Suprapubic skin (tissue), 4 donors: ENCODE measurements around the gene SLC25A14. TPM values are rescaled to one million over a fixed set of nuclear protein-coding genes. Genes with fewer than 3 reads are reported as not detected.
A peak's percentile ranks its signal among the peaks of the same experiment; 100 is the strongest.

Source experiments
- DNase-seq, 2 donors: peaks; one replicate each; pipeline ENCODE4 v3.0.0-alpha.2; 2019; ENCODE audit warnings: low spot score in 2 of 2
- H3K27ac ChIP-seq: fragments of 200-600 bp; sonication (generic); one replicate; pipeline ENCODE4 v1.5.1; 2019
- H3K27me3 ChIP-seq: fragments of 200-600 bp; sonication (generic); one replicate; pipeline ENCODE4 v1.5.1; 2019
- H3K36me3 ChIP-seq: fragments of 200-600 bp; sonication (generic); one replicate; pipeline ENCODE4 v1.5.1; 2019
- H3K4me1 ChIP-seq: fragments of 200-600 bp; sonication (generic); one replicate; pipeline ENCODE4 v1.5.1; 2019
- H3K4me3 ChIP-seq: fragments of 200-600 bp; sonication (generic); one replicate; pipeline ENCODE4 v1.5.1; 2019; ENCODE audit warnings: mild to moderate bottlenecking
- H3K9me3 ChIP-seq: fragments of 200-600 bp; sonication (generic); one replicate; pipeline ENCODE4 v1.5.1; 2019
- CTCF ChIP-seq, 2 donors: fragments of 200-600 bp in 1 of 2; fragments of 450-650 bp in 1 of 2; sonication (generic) in 1 of 2; IDR thresholded peaks; one replicate each; pipeline ENCODE4 v1.5.1; 2016 to 2019; ENCODE audit warnings: antibody characterized with exemption in 2 of 2, mild to moderate bottlenecking in 1 of 2, moderate library complexity in 1 of 2
- EP300 ChIP-seq: sonication (generic); formaldehyde crosslinking; IDR thresholded peaks from one replicate; pipeline ENCODE4 v1.6.1; 2017; ENCODE audit warnings: antibody characterized with exemption
- POLR2A ChIP-seq, 2 donors: fragments of 450-650 bp; IDR thresholded peaks; one replicate each; pipeline ENCODE4 v1.6.1; 2017; ENCODE audit warnings: antibody characterized with exemption in 2 of 2, mild to moderate bottlenecking in 2 of 2, moderate library complexity in 2 of 2
- POLR2AphosphoS5 ChIP-seq, 3 donors: sonication (generic); formaldehyde crosslinking; IDR thresholded peaks; one replicate each; pipeline ENCODE4 v1.6.1; 2017; ENCODE audit warnings: antibody characterized with exemption in 3 of 3
- WGBS: methylation state at CpG from one replicate; pipeline ENCODE4 v1.1.5; 2018; 5-methylcytosine and 5-hydroxymethylcytosine counted together
- total RNA-seq, 4 donors: library from RNA; depleted of rRNA; stranded (reverse); fragments of >200 nt; gene quantifications; one replicate each; pipeline ENCODE4 v1.1.0, GENCODE V29; 2016

The SLC25A14 gene
- total RNA-seq, 4 donors from 2014 or later: 11.1 to 45.8 (median 15.7) TPM

- TF ChIP-seq POLR2AphosphoS5 (IDR thresholded peaks at IDR 0.05): no peak
- TF ChIP-seq POLR2A (IDR thresholded peaks at IDR 0.05): no peak
- no peak for TF ChIP-seq CTCF (IDR thresholded peaks at IDR 0.05)
- no peak for TF ChIP-seq EP300
- H3K4me1 ChIP-seq: no peaks in the 10 kb centered on the region
- DNase-seq: no peak
- WGBS: 72% methylated on average over 4 of the region's 4 CpGs
- H3K4me3 ChIP-seq: no peak within 1 kb of the TSS
- no peaks in the 10 kb centered on the region for H3K9me3 ChIP-seq
- no peaks in the 10 kb centered on the region for H3K36me3 ChIP-seq
- no peaks in the 10 kb centered on the region for H3K27me3 ChIP-seq
- no peak within 1 kb of the TSS for H3K27ac ChIP-seq
These were observed 45.8 kb downstream of the SLC25A14 start, which contains the start of gene GPR119 for GRCh38 chrX:130385520-130385919. Gene GPR119 (minus strand): TSS chrX:130385674. CDS start chrX:130385447, 227 bp downstream.

GRCh38 chrX:130386408-130386808 lies 46.7 kb downstream of the SLC25A14 start:
- H3K4me3 ChIP-seq: no peak overlapping the region
- H3K9me3 ChIP-seq: no peaks in the 10 kb centered on the region
- DNase-seq: no peak
- H3K36me3 ChIP-seq: no peaks in the 10 kb centered on the region
- 66% methylated on average over 4 of the region's 5 CpGs for WGBS
- H3K27me3 ChIP-seq: no peaks in the 10 kb centered on the region
- TF ChIP-seq POLR2A (IDR thresholded peaks at IDR 0.05): no peak
- TF ChIP-seq CTCF (IDR thresholded peaks at IDR 0.05): no peak
- TF ChIP-seq POLR2AphosphoS5 (IDR thresholded peaks at IDR 0.05): no peak
- no peak for TF ChIP-seq EP300
- H3K27ac ChIP-seq: no peak overlapping the region
- H3K4me1 ChIP-seq: no peaks in the 10 kb centered on the region

GRCh38 chrX:130393451-130394074 lies 53.8 kb downstream of the SLC25A14 start:
- H3K9me3 ChIP-seq: no peaks in the 10 kb centered on the region
- WGBS: 40% methylated on average over 5 of the region's 5 CpGs
- DNase-seq: no peak
- H3K4me1 ChIP-seq: no peaks in the 10 kb centered on the region
- no peak overlapping the region for H3K4me3 ChIP-seq
- TF ChIP-seq POLR2AphosphoS5 (IDR thresholded peaks at IDR 0.05): no peak
- no peak for TF ChIP-seq POLR2A (IDR thresholded peaks at IDR 0.05)
- TF ChIP-seq CTCF (IDR thresholded peaks at IDR 0.05): peak in 1 of 2 donors; percentile 57
- no peak for TF ChIP-seq EP300
- H3K36me3 ChIP-seq: no peaks in the 10 kb centered on the region
- no peak overlapping the region for H3K27ac ChIP-seq
- no peaks in the 10 kb centered on the region for H3K27me3 ChIP-seq

- Histone ChIP-seq H3K4me3 (no peak overlapping the region), H3K4me1 (no peaks in the 10 kb centered on the region), H3K27me3 (no peaks in the 10 kb centered on the region), H3K27ac (no peak overlapping the region), H3K9me3 (no peaks in the 10 kb centered on the region), H3K36me3 (no peaks in the 10 kb centered on the region)
- 41% methylated on average over 7 of the region's 7 CpGs for WGBS
- TF ChIP-seq POLR2A (IDR thresholded peaks at IDR 0.05) (no peak), POLR2AphosphoS5 (IDR thresholded peaks at IDR 0.05) (no peak), EP300 (no peak), CTCF (IDR thresholded peaks at IDR 0.05) (no peak)
- no peak for DNase-seq
These were observed 55.6 kb downstream of the SLC25A14 start for GRCh38 chrX:130395341-130395740.

- Histone ChIP-seq H3K4me3 (peak within 1 kb of the TSS; percentile 68), H3K4me1 (peaks cover 6% of the 10 kb centered on the region), H3K36me3 (peaks cover 4% of the 10 kb centered on the region), H3K9me3 (no peaks in the 10 kb centered on the region), H3K27me3 (no peaks in the 10 kb centered on the region), H3K27ac (peak within 1 kb of the TSS; percentile 77)
- DNase-seq: peak; percentile 71 to 80
- no peak for TF ChIP-seq CTCF (IDR thresholded peaks at IDR 0.05)
- no peak for TF ChIP-seq EP300
- TF ChIP-seq POLR2AphosphoS5 (IDR thresholded peaks at IDR 0.05): no peak
- TF ChIP-seq POLR2A (IDR thresholded peaks at IDR 0.05): no peak
- WGBS: 49% methylated on average over 22 of the region's 47 CpGs
These were observed 61.9 kb downstream of the SLC25A14 start, which contains the start of gene RBMX2 for GRCh38 chrX:130401415-130402207. Gene RBMX2 (plus strand): TSS chrX:130401987. CDS start chrX:130402033, 46 bp downstream.
